NT2/D1 (cell line): ENCODE measurements around the gene NTM.

Experiments used
- DNase-seq: peaks from one replicate; pipeline ENCODE4 v3.0.0-alpha.2; 2011; ENCODE audit warnings: low read depth, low spot score
- H3K27me3 ChIP-seq: 2 replicates; pipeline ENCODE4 v1.6.0; 2011; ENCODE audit warnings: mild to moderate bottlenecking; ENCODE audit not compliant: insufficient read length, insufficient read depth
- H3K36me3 ChIP-seq: 2 replicates; pipeline ENCODE4 v1.6.1; 2011; ENCODE audit warnings: mild to moderate bottlenecking, low read length, mixed read lengths; ENCODE audit not compliant: insufficient read depth, insufficient read length
- H3K4me1 ChIP-seq: 2 replicates; pipeline ENCODE4 v1.5.1; 2011; ENCODE audit not compliant: insufficient read depth, insufficient read length
- H3K4me3 ChIP-seq: 2 replicates; pipeline ENCODE4 v1.5.1; 2011; ENCODE audit warnings: low read depth; ENCODE audit not compliant: insufficient read length
- H3K9ac ChIP-seq: 2 replicates; pipeline ENCODE4 v1.6.0; 2011; ENCODE audit warnings: low read depth; ENCODE audit not compliant: insufficient read length
- H3K9me3 ChIP-seq: 2 replicates; pipeline ENCODE4 v1.5.1; 2011; ENCODE audit warnings: mild to moderate bottlenecking, low read length; ENCODE audit not compliant: insufficient read depth
- SUZ12 ChIP-seq: IDR thresholded peaks from 2 replicates; pipeline ENCODE4 v1.6.1; 2011; ENCODE audit not compliant: insufficient read length, insufficient read depth; ENCODE audit errors: extremely low read depth
- YY1 ChIP-seq: IDR thresholded peaks from 2 replicates; pipeline ENCODE4 v1.6.1; 2011; ENCODE audit not compliant: insufficient read length, insufficient read depth
- ZNF274 ChIP-seq: IDR thresholded peaks from 2 replicates; pipeline ENCODE4 v1.6.1; 2011; ENCODE audit warnings: mild to moderate bottlenecking, low read depth, low read length

NTM gene

GRCh38 chr11:131998020-131998419 lies 627.6 kb downstream of the NTM start:
- DNase-seq, result no peak

GRCh38 chr11:131999084-131999483 lies 628.7 kb downstream of the NTM start:
- Histone ChIP-seq H3K27me3 (no peaks in the 10 kb centered on the region), H3K9me3 (peaks cover 16% of the 10 kb centered on the region; the same call in 1 of the 2 replicates), H3K9ac (no peak overlapping the region), H3K4me3 (no peak overlapping the region), H3K4me1 (no peaks in the 10 kb centered on the region), H3K36me3 (no peaks in the 10 kb centered on the region)
- TF ChIP-seq YY1, result no peak
- no peak for TF ChIP-seq ZNF274
- no peak for TF ChIP-seq SUZ12
- DNase-seq, result no peak

More at GRCh38 chr11:131998020-131998419, 627.6 kb downstream of the NTM start:
- H3K4me1 ChIP-seq, result no peaks in the 10 kb centered on the region
- H3K36me3 ChIP-seq, result no peaks in the 10 kb centered on the region
- no peak overlapping the region for H3K9ac ChIP-seq
- TF ChIP-seq YY1 (no peak), SUZ12 (no peak), ZNF274 (no peak)
- H3K4me3 ChIP-seq, result no peak overlapping the region
- H3K9me3 ChIP-seq, result peaks cover 16% of the 10 kb centered on the region; the same call in 1 of the 2 replicates
- no peaks in the 10 kb centered on the region for H3K27me3 ChIP-seq

GRCh38 chr11:131999955-132000354 lies 629.5 kb downstream of the NTM start:
- Histone ChIP-seq H3K4me3 (no peak overlapping the region), H3K9ac (no peak overlapping the region), H3K36me3 (no peaks in the 10 kb centered on the region), H3K4me1 (no peaks in the 10 kb centered on the region), H3K27me3 (no peaks in the 10 kb centered on the region), H3K9me3 (peaks cover 14% of the 10 kb centered on the region; the same call in 1 of the 2 replicates)
- no peak for DNase-seq
- TF ChIP-seq YY1 (no peak), SUZ12 (no peak), ZNF274 (no peak)

GRCh38 chr11:132005887-132006286 lies 635.5 kb downstream of the NTM start:
- H3K36me3 ChIP-seq, result no peaks in the 10 kb centered on the region
- no peaks in the 10 kb centered on the region for H3K27me3 ChIP-seq
- no peak for DNase-seq
- H3K9ac ChIP-seq, result no peak overlapping the region
- TF ChIP-seq YY1, result no peak
- TF ChIP-seq SUZ12, result no peak
- no peak for TF ChIP-seq ZNF274
- no peaks in the 10 kb centered on the region for H3K4me1 ChIP-seq
- H3K4me3 ChIP-seq, result no peak overlapping the region
- H3K9me3 ChIP-seq, result no peaks in the 10 kb centered on the region

GRCh38 chr11:132006884-132007580 lies 636.6 kb downstream of the NTM start:
- Histone ChIP-seq H3K4me3 (no peak overlapping the region), H3K9me3 (no peaks in the 10 kb centered on the region), H3K9ac (no peak overlapping the region), H3K27me3 (no peaks in the 10 kb centered on the region), H3K36me3 (no peaks in the 10 kb centered on the region), H3K4me1 (no peaks in the 10 kb centered on the region)
- no peak for TF ChIP-seq ZNF274
- no peak for TF ChIP-seq YY1
- DNase-seq, result no peak

GRCh38 chr11:132008226-132008625 lies 637.8 kb downstream of the NTM start:
- no peak for DNase-seq
- H3K9me3 ChIP-seq, result no peaks in the 10 kb centered on the region
- no peaks in the 10 kb centered on the region for H3K27me3 ChIP-seq
- no peaks in the 10 kb centered on the region for H3K4me1 ChIP-seq
- H3K9ac ChIP-seq, result no peak overlapping the region
- TF ChIP-seq ZNF274 (no peak), SUZ12 (no peak), YY1 (no peak)
- H3K36me3 ChIP-seq, result no peaks in the 10 kb centered on the region
- no peak overlapping the region for H3K4me3 ChIP-seq

- H3K4me1 ChIP-seq, result no peaks in the 10 kb centered on the region
- no peak for DNase-seq
- no peaks in the 10 kb centered on the region for H3K27me3 ChIP-seq
- no peak for TF ChIP-seq ZNF274
- no peak for TF ChIP-seq YY1
- no peak for TF ChIP-seq SUZ12
- no peak overlapping the region for H3K9ac ChIP-seq
- H3K4me3 ChIP-seq, result no peak overlapping the region
- H3K9me3 ChIP-seq, result no peaks in the 10 kb centered on the region
- H3K36me3 ChIP-seq, result no peaks in the 10 kb centered on the region
Measured at GRCh38 chr11:132008872-132009271, 638.5 kb downstream of the NTM start.
